Measurements from ENCODE around the gene MGP. TPM values are rescaled to one million over a fixed set of nuclear protein-coding genes. Genes with fewer than 3 reads are reported as not detected.

Gene MGP
- total RNA-seq, 1 experiment from 2014 or later = 0.72 TPM

- BruUV-seq (replicated peaks) = no TSS peak
- Histone ChIP-seq H3K36me3 (ENCODE audit: control insufficient read depth, insufficient read depth, low read length) (no peaks in the 10 kb centered on the region), H3K27ac (ENCODE audit: low read length) (no peak overlapping the region), H3K4me1 (ENCODE audit: control insufficient read depth, insufficient read depth, low read length) (no peaks in the 10 kb centered on the region), H3K9me3 (ENCODE audit: control insufficient read depth, insufficient read depth, low read depth, low read length) (no peaks in the 10 kb centered on the region), H3K27me3 (ENCODE audit: control insufficient read depth, insufficient read depth, low read length) (no peaks in the 10 kb centered on the region), H3K4me3 (ENCODE audit: low read depth in 2 of 2, low read length in 2 of 2) (no peak overlapping the region)
- DNase-seq (ENCODE audit: low read depth, low spot score) (no peak), ATAC-seq (no peak)
- CTCF ChIA-PET = no interaction called here
- intact Hi-C loops (cut with micrococcal nuclease; ENCODE audit: unreplicated experiment) = no loop called here
- POLR2A ChIA-PET = no interaction called here
- in situ Hi-C loops (cut with HindIII; ENCODE audit: low pct_unique_long_range_greater_than_20kb, low sequenced_read_pairs) = no loop called here
- TF ChIP-seq, protein P1, sequence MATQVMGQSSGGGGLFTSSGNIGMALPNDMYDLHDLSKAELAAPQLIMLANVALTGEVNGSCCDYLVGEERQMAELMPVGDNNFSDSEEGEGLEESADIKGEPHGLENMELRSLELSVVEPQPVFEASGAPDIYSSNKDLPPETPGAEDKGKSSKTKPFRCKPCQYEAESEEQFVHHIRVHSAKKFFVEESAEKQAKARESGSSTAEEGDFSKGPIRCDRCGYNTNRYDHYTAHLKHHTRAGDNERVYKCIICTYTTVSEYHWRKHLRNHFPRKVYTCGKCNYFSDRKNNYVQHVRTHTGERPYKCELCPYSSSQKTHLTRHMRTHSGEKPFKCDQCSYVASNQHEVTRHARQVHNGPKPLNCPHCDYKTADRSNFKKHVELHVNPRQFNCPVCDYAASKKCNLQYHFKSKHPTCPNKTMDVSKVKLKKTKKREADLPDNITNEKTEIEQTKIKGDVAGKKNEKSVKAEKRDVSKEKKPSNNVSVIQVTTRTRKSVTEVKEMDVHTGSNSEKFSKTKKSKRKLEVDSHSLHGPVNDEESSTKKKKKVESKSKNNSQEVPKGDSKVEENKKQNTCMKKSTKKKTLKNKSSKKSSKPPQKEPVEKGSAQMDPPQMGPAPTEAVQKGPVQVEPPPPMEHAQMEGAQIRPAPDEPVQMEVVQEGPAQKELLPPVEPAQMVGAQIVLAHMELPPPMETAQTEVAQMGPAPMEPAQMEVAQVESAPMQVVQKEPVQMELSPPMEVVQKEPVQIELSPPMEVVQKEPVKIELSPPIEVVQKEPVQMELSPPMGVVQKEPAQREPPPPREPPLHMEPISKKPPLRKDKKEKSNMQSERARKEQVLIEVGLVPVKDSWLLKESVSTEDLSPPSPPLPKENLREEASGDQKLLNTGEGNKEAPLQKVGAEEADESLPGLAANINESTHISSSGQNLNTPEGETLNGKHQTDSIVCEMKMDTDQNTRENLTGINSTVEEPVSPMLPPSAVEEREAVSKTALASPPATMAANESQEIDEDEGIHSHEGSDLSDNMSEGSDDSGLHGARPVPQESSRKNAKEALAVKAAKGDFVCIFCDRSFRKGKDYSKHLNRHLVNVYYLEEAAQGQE (IDR thresholded peaks at IDR 0.05; ENCODE audit: insufficient read depth in 1 of 2, low read depth in 2 of 2, low read length in 1 of 2) = no peak
- TF ChIP-seq SIN3A (IDR thresholded peaks at IDR 0.05; ENCODE audit: borderline replicate concordance, insufficient read depth, low read depth, low read length) = no peak
Measured at GRCh38 chr12:14860490-14860889, 25.2 kb downstream of the MGP start.

DNA sequence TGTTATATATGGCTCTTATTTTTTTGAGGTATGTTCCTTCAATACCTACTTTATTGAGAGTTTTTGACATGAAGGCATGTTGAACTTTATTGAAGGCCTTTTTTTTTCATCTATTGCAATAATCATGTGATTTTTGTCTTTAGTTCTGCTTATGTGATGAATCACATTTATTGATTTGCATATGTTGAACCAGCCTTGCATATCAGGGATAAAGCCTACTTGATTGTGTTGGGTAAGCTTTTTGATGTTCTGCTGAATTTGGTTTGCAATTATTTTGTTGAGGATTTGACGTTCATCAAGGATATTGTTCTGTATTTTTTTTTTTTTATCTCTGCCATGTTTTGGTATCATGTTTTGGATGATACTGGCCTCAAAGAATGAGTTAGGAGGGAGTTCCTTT, 27.1 kb downstream of the MGP start:
- no peak for TF ChIP-seq POLR2AphosphoS5 (IDR thresholded peaks at IDR 0.05; ENCODE audit: low read depth, low read length)
- TF ChIP-seq, protein P1 (IDR thresholded peaks at IDR 0.05; ENCODE audit: insufficient read depth in 1 of 2, low read depth in 2 of 2, low read length in 1 of 2) = no peak
- no peak for TF ChIP-seq SIN3A (IDR thresholded peaks at IDR 0.05; ENCODE audit: borderline replicate concordance, insufficient read depth, low read depth, low read length)
- TF ChIP-seq CTCF (IDR thresholded peaks at IDR 0.05) = no peak
- TF ChIP-seq TCF7L2 (IDR thresholded peaks at IDR 0.05; ENCODE audit: low read depth, low read length) = no peak
- Histone ChIP-seq H3K36me3 (ENCODE audit: control insufficient read depth, insufficient read depth, low read length) (no peaks in the 10 kb centered on the region), H3K4me3 (ENCODE audit: low read depth in 2 of 2, low read length in 2 of 2) (no peak overlapping the region), H3K27me3 (ENCODE audit: control insufficient read depth, insufficient read depth, low read length) (no peaks in the 10 kb centered on the region), H3K4me1 (ENCODE audit: control insufficient read depth, insufficient read depth, low read length) (no peaks in the 10 kb centered on the region), H3K27ac (ENCODE audit: low read length) (no peak overlapping the region), H3K9me3 (ENCODE audit: control insufficient read depth, insufficient read depth, low read depth, low read length) (no peaks in the 10 kb centered on the region)
- in situ Hi-C loops (cut with HindIII; ENCODE audit: low pct_unique_long_range_greater_than_20kb, low sequenced_read_pairs) = no loop called here
- DNase-seq (ENCODE audit: low read depth, low spot score) (no peak), ATAC-seq (no peak)
- intact Hi-C loops (cut with micrococcal nuclease; ENCODE audit: unreplicated experiment) = no loop called here
- POLR2A ChIA-PET = no interaction called here
- no TSS peak for BruUV-seq (replicated peaks)
- CTCF ChIA-PET = no interaction called here

Measured in Panc1 (cell line).